ENCODE measurements around the gene GRHL3.

Gene GRHL3

DNA sequence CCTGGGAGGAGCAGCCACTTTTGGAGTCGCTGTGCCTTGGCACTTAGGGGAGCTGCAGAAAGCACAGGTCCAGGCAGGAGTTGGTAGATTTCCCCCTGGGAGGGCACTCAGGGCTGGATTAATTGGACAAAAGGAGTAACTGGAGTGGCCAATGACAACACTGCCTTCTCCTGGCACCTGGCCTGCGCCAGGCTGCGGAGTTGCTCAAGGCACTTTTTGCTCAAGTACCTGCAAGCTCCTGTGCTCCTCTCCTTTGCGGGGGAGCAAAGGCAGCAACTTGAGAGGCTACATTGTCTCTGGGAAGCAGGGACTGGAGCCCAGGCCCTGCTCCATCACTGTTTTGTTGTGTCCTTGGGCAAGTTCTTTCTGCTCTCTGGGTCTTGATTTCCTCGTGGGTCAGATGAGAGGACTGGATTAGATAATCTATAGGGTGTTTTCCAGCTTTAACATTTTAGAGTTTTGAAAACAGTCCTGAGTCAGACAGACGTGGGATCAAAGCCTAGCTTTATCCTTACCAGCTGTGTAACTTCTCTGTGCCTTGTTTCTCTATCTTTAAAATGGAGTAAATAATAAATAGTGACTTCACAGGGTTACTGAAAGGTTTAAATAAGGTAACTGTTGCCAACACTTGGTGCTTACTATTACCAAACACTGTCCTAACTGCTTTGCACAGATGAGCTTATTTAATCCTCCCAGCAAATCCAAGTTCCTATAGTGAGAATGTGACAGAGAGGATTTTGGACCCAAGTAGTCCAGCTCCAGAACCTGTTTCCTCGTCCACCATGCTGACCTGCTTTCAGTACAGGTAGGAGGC lies 18.0 kb upstream of the GRHL3 start:
- no peaks in the 10 kb centered on the region for H3K36me3 Mint-ChIP-seq
- H3K4me1 Mint-ChIP-seq: no peaks in the 10 kb centered on the region
- no peak for ATAC-seq
- no peaks in the 10 kb centered on the region for H3K9me3 Mint-ChIP-seq
- H3K27ac Mint-ChIP-seq: no peak overlapping the region
- H3K4me3 Mint-ChIP-seq: no peak overlapping the region
- peaks cover 28% of the 10 kb centered on the region for H3K27me3 Mint-ChIP-seq

- ATAC-seq: no peak
- Mint-ChIP-seq H3K4me3 (no peak overlapping the region), H3K4me1 (no peaks in the 10 kb centered on the region), H3K9me3 (no peaks in the 10 kb centered on the region), H3K27ac (no peak overlapping the region), H3K36me3 (no peaks in the 10 kb centered on the region), H3K27me3 (peaks cover 29% of the 10 kb centered on the region)
Observed at GRCh38 chr1:24301785-24302175, 17.4 kb upstream of the GRHL3 start.

- Mint-ChIP-seq H3K27me3 (peaks cover 32% of the 10 kb centered on the region), H3K27ac (no peak overlapping the region), H3K9me3 (no peaks in the 10 kb centered on the region), H3K4me1 (no peaks in the 10 kb centered on the region), H3K36me3 (no peaks in the 10 kb centered on the region), H3K4me3 (no peak overlapping the region)
- no peak for ATAC-seq
Observed at GRCh38 chr1:24302209-24302611, 16.9 kb upstream of the GRHL3 start.

DNA sequence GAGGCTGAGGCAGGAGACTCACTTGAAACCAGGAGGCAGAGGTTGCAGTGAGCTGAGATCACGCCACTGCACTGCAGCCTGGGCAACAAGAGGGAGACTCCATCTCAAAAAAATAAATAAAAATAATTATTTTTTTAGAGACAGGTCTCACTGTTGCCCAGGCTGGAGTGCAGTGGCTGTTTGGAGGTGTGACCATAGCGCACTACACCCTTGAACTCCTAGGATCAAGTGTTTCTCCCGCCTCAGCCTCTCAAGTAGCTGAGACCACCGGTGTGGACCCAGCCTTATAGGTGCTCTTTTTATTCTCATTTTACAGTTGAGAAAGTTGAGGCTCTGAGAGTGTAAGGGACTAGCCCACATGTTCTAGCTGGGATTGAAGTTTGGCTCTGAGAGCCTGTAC lies 15.6 kb upstream of the GRHL3 start:
- Mint-ChIP-seq H3K27me3 (peaks cover 24% of the 10 kb centered on the region), H3K4me1 (no peaks in the 10 kb centered on the region), H3K36me3 (no peaks in the 10 kb centered on the region), H3K27ac (no peak overlapping the region), H3K4me3 (no peak overlapping the region), H3K9me3 (no peaks in the 10 kb centered on the region)
- no peak for ATAC-seq

GRCh38 chr1:24304763-24305162 lies 14.4 kb upstream of the GRHL3 start:
- Mint-ChIP-seq H3K4me1 (no peaks in the 10 kb centered on the region), H3K36me3 (no peaks in the 10 kb centered on the region), H3K9me3 (no peaks in the 10 kb centered on the region), H3K27me3 (peaks cover 19% of the 10 kb centered on the region), H3K27ac (no peak overlapping the region), H3K4me3 (no peak overlapping the region)
- no peak for ATAC-seq

DNA sequence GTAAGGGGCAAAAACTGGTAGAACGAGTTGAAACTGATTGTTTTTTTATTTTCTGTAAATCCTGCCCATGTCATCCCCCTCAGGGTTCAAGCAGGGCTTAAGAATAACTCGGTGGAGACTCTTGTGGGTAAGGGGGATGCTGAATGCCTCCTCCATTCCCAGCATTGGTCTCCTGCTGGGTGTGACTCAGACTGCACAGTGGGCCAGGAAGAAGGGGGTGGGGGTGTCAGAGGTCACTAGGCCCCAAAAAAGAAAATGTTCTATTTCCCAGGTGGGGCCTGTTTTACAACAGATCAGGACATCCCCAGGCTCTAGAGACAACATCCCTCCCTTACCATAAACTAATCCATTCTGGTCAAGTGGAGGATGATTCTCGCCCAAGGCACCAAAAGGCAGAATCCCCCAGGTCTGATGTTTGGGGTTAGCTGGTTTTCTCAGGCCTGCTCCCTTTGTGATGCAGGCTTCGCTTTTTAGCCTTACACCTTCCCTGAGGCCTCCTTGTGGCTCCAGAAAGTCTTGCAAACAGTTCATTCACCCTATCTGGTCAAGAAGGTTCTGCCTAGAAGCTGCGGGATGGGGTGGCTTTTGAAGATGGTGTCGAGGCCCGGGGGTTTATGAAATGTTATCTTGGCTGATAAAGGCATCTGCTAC lies 10.7 kb upstream of the GRHL3 start:
- Mint-ChIP-seq H3K4me3 (no peak overlapping the region), H3K9me3 (no peaks in the 10 kb centered on the region), H3K4me1 (peaks cover 5% of the 10 kb centered on the region), H3K27ac (no peak overlapping the region), H3K36me3 (no peaks in the 10 kb centered on the region), H3K27me3 (peaks cover 23% of the 10 kb centered on the region)
- no peak for ATAC-seq

DNA sequence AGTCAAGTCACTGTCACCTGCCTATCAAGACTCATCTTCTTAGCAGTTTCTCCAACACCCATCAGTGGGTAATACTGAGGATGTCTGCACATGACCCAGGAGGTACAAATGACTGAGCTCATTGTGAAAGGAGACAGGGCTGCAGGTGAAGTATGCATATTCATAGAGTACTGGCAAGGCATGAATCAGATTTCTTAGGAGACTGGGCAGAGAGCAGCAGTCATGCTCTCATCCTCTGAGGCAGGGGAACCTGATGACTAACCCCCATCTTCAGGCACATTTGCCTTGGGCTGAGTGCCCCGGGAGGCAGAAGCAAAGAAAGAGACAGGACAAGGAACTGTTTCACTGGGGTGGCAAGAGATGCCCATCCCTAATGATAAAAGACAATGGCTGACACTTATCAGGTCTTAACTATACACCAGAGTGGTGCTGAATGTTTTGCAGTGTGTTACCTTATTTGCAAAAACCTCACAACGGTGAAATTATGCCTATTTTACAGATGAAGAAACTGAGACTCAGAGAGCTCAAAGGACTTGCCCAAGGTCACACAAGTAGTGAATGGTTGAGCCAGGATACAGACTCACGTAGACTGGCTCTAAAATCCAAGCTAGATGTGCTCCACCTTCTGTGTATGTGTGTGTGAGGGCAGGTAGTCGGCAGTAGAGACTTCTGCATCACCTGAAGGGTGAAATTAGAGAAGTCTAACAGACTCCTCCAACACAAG lies 9.2 kb upstream of the GRHL3 start:
- H3K9me3 Mint-ChIP-seq: no peaks in the 10 kb centered on the region
- no peak overlapping the region for H3K4me3 Mint-ChIP-seq
- no peaks in the 10 kb centered on the region for H3K36me3 Mint-ChIP-seq
- H3K27me3 Mint-ChIP-seq: peaks cover 23% of the 10 kb centered on the region
- ATAC-seq: no peak
- peaks cover 5% of the 10 kb centered on the region for H3K4me1 Mint-ChIP-seq
- H3K27ac Mint-ChIP-seq: no peak overlapping the region

GRCh38 chr1:24311234-24311633 lies 7.9 kb upstream of the GRHL3 start:
- Mint-ChIP-seq H3K36me3 (no peaks in the 10 kb centered on the region), H3K4me3 (no peak overlapping the region), H3K27ac (no peak overlapping the region), H3K27me3 (peaks cover 20% of the 10 kb centered on the region), H3K9me3 (no peaks in the 10 kb centered on the region), H3K4me1 (peaks cover 5% of the 10 kb centered on the region)
- ATAC-seq: no peak

DNA sequence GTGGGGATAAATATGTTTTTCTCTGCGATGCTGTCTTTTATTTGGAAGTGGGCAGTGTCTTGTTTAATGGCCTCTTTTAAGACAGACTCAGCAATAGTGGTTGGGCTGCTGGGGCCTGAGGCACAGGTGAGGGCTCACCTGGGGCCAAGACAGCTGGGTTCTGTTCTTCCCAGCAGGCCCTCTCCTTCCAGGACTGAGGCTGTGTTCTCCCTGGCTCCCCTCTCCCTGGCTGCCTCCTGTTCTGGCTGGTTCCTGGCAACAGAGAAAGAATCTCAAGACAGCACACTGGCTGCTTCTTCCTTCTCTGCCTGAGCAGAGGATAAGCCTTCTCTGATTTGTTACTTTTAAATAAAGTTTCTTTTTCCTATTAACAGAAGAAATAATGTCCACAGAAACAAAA lies 7.4 kb upstream of the GRHL3 start:
- Mint-ChIP-seq H3K9me3 (no peaks in the 10 kb centered on the region), H3K27ac (no peak overlapping the region), H3K27me3 (peaks cover 25% of the 10 kb centered on the region), H3K4me3 (no peak overlapping the region), H3K4me1 (peaks cover 8% of the 10 kb centered on the region), H3K36me3 (no peaks in the 10 kb centered on the region)
- ATAC-seq: no peak

DNA sequence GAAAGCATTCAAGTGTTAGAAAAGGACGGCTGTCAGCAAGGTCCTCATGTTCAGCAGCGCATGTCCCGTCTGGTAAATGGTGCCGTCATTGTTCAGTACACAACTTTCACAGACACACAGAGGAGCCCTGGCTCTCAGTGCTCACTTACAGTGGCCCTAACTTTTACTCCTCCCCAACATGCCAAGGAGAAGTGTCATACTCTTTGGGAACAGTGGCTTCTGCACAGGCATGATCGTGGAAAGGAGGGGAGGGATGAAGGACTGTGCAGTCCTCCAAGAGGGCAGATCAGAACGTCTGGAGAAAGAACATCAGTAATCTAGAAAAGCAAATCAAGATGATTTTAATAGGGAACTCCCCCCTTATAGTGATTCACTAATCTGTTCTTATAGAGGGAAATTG lies 3.8 kb upstream of the GRHL3 start:
- H3K4me1 Mint-ChIP-seq: peaks cover 31% of the 10 kb centered on the region
- H3K36me3 Mint-ChIP-seq: no peaks in the 10 kb centered on the region
- no peaks in the 10 kb centered on the region for H3K9me3 Mint-ChIP-seq
- no peak overlapping the region for H3K4me3 Mint-ChIP-seq
- H3K27me3 Mint-ChIP-seq: peaks cover 50% of the 10 kb centered on the region
- no peak overlapping the region for H3K27ac Mint-ChIP-seq
- no peak for ATAC-seq

DNA sequence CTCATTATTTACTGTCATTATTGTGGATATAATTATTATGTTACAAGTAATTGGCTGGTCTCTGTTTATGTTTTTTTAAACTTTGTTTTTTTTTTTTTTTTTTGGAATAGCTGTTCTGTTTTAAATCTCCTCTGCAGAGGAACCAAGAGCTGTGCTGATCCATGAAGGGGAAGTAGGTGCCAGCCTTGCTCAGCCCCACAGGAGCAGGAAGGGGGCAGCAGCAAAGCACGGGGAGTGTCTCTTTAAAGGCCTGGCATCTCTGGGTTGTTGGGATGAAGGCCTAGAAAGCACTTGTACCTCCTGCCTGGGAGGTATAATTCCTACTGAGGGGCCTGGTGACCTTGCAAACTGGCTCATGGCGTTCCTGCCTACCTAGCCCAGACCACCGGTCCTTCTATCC lies 2.5 kb upstream of the GRHL3 start:
- Mint-ChIP-seq H3K27ac (no peak overlapping the region), H3K36me3 (no peaks in the 10 kb centered on the region), H3K4me1 (peaks cover 38% of the 10 kb centered on the region), H3K4me3 (no peak overlapping the region), H3K27me3 (peaks cover 53% of the 10 kb centered on the region), H3K9me3 (no peaks in the 10 kb centered on the region)
- no peak for ATAC-seq

GRCh38 chr1:24317081-24317480 lies 2.1 kb upstream of the GRHL3 start:
- Mint-ChIP-seq H3K27ac (no peak overlapping the region), H3K36me3 (no peaks in the 10 kb centered on the region), H3K4me3 (no peak overlapping the region), H3K27me3 (peaks cover 53% of the 10 kb centered on the region), H3K9me3 (no peaks in the 10 kb centered on the region), H3K4me1 (peaks cover 41% of the 10 kb centered on the region)
- ATAC-seq: no peak

DNA sequence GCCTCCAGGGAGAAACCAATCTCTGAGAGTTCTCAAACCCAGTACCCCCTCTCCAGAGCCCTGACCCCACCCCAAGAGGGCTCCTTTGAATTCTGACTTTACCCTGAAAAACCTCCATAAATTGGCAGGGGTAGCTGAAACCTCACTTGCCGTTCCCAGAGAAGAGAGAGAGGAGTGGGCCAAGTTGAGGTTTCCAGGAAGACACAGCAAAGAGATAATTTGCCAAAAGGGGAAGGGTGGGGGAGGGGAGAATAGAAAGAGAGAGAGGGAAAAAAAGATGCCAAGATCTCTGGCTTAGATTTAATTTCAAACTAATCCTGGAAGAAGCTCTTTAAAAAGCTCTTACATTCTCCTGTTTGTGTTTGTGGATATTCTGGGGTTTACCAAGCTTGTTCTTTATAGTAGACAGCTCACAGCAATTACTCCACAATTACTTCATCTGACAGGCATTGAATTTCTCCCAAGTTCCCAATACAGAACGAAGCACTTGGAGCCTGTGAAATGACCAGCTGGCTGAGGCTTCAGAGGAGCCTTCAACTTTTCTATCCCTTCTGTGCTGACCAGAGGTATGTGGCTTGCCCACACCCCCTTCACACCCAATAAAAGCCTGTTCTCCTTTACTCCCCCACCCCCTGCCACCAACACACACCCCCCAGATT lies 1.1 kb upstream of the GRHL3 start:
- no peaks in the 10 kb centered on the region for H3K36me3 Mint-ChIP-seq
- no peak overlapping the region for H3K27ac Mint-ChIP-seq
- H3K9me3 Mint-ChIP-seq: no peaks in the 10 kb centered on the region
- no peak for ATAC-seq
- H3K4me1 Mint-ChIP-seq: peaks cover 42% of the 10 kb centered on the region
- no peak overlapping the region for H3K4me3 Mint-ChIP-seq
- peaks cover 53% of the 10 kb centered on the region for H3K27me3 Mint-ChIP-seq

- peaks cover 42% of the 10 kb centered on the region for H3K4me1 Mint-ChIP-seq
Observed at GRCh38 chr1:24318615-24319311, 394 bp upstream of the GRHL3 start.

DNA sequence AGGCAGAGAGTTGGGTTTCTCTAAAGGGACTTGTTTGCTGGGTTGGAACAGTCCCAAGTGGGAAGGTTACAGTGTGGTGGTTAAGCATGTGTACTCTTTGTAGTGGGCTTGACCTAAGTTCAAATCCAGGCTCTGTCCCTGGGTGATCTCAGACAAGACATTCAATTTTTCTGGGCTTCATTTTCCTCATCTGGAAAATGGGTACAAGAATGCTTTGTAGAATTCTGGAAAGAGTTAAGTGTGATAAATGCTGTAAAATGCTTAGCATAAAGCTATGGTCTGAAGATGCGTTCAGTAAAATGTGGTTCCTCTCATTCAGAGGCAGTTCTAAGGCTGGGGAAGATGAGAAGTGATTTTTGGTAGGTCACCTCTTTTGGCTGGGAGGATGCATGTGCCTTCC lies 805 bp downstream of the GRHL3 start:
- H3K9me3 Mint-ChIP-seq: no peaks in the 10 kb centered on the region
- no peaks in the 10 kb centered on the region for H3K36me3 Mint-ChIP-seq
- no peak for ATAC-seq
- H3K27ac Mint-ChIP-seq: no peak overlapping the region
- no peak overlapping the region for H3K4me3 Mint-ChIP-seq
- peaks cover 45% of the 10 kb centered on the region for H3K27me3 Mint-ChIP-seq
- H3K4me1 Mint-ChIP-seq: peaks cover 42% of the 10 kb centered on the region

More at GRCh38 chr1:24318615-24319311, 394 bp upstream of the GRHL3 start:
- no peaks in the 10 kb centered on the region for H3K36me3 Mint-ChIP-seq
- H3K4me3 Mint-ChIP-seq: no peak overlapping the region
- H3K27me3 Mint-ChIP-seq: peaks cover 47% of the 10 kb centered on the region
- H3K9me3 Mint-ChIP-seq: no peaks in the 10 kb centered on the region
- ATAC-seq: no peak
- no peak overlapping the region for H3K27ac Mint-ChIP-seq
